WTC11 (cell line): ENCODE measurements around the gene GARIN3.

Experiments used
- AFF4 ChIP-seq: sonication (generic); formaldehyde crosslinking; IDR thresholded peaks from 2 replicates; pipeline ENCODE4 v1.8.1; 2023; ENCODE audit warnings: mild to moderate bottlenecking, missing genetic modification reagents, borderline replicate concordance
- ATF3 ChIP-seq: sonication (generic); formaldehyde crosslinking; conservative IDR thresholded peaks from 2 replicates; pipeline ENCODE4 v1.8.1; 2022; ENCODE audit warnings: mild to moderate bottlenecking, missing genetic modification reagents
- CTCF ChIP-seq: fragments of 200-600 bp; IDR thresholded peaks from 2 replicates; pipeline ENCODE4 v1.8.0; 2022; ENCODE audit warnings: antibody characterized with exemption
- ELF4 ChIP-seq: sonication (generic); formaldehyde crosslinking; IDR thresholded peaks from 2 replicates; pipeline ENCODE4 v1.8.1; 2022; ENCODE audit warnings: low read depth, mild to moderate bottlenecking, moderate library complexity, missing genetic modification reagents
- IRF1 ChIP-seq: sonication (generic); formaldehyde crosslinking; IDR thresholded peaks from 2 replicates; pipeline ENCODE4 v1.8.0; 2023; ENCODE audit warnings: missing genetic modification reagents
- JUN ChIP-seq: sonication (generic); formaldehyde crosslinking; IDR thresholded peaks from 2 replicates; pipeline ENCODE4 v1.8.0; 2023; ENCODE audit warnings: mild to moderate bottlenecking, missing genetic modification reagents
- MLX ChIP-seq: sonication (generic); formaldehyde crosslinking; IDR thresholded peaks from 2 replicates; pipeline ENCODE4 v1.8.1; 2023; ENCODE audit warnings: mild to moderate bottlenecking, missing genetic modification reagents, moderate library complexity
- NFYB ChIP-seq: sonication (generic); formaldehyde crosslinking; conservative IDR thresholded peaks from 2 replicates; pipeline ENCODE4 v1.8.0; 2022; ENCODE audit warnings: low read depth, missing genetic modification reagents
- NR1H2 ChIP-seq: sonication (generic); formaldehyde crosslinking; IDR thresholded peaks from 2 replicates; pipeline ENCODE4 v1.9.0; 2021; ENCODE audit warnings: mild to moderate bottlenecking, moderate library complexity, missing genetic modification reagents
- USF2 ChIP-seq: sonication (generic); formaldehyde crosslinking; IDR thresholded peaks from 2 replicates; pipeline ENCODE4 v1.8.1; 2023; ENCODE audit warnings: mild to moderate bottlenecking, missing genetic modification reagents, moderate library complexity
- ZBTB21 ChIP-seq: sonication (generic); formaldehyde crosslinking; IDR thresholded peaks from 2 replicates; pipeline ENCODE4 v1.8.1; 2023; ENCODE audit warnings: mild to moderate bottlenecking, missing genetic modification reagents, borderline replicate concordance
- ZNF232 ChIP-seq: sonication (generic); formaldehyde crosslinking; IDR thresholded peaks from 2 replicates; pipeline ENCODE4 v1.8.0; 2022; ENCODE audit warnings: mild to moderate bottlenecking, missing genetic modification reagents
- ZNF425 ChIP-seq: fragments of 250-450 bp; sonication (Bioruptor Pico); conservative IDR thresholded peaks from 2 replicates; pipeline ENCODE4 v1.9.0; 2021; ENCODE audit warnings: mild to moderate bottlenecking

- TF ChIP-seq CTCF: no peak
- no peak for TF ChIP-seq ATF3 (CRISPR knock-in tag)
- TF ChIP-seq ZNF232 (CRISPR knock-in tag): no peak
- no peak for TF ChIP-seq IRF1 (CRISPR knock-in tag)
- TF ChIP-seq ZNF425 (CRISPR knock-in tag): no peak
- no peak for TF ChIP-seq NR1H2 (CRISPR knock-in tag)
- no peak for TF ChIP-seq MLX (CRISPR knock-in tag)
- no peak for TF ChIP-seq ZBTB21 (CRISPR knock-in tag)
- TF ChIP-seq ELF4 (CRISPR knock-in tag): no peak
- TF ChIP-seq AFF4 (CRISPR knock-in tag): no peak
- TF ChIP-seq USF2: no peak
- TF ChIP-seq JUN: no peak
- TF ChIP-seq NFYB: no peak
These were observed 49.6 kb upstream of the GARIN3 start for GRCh38 chr5:157215514-157216167.
